HEK293 (cell line): ENCODE results near the gene KCTD15.
A peak's percentile ranks its signal among the peaks of the same experiment; 100 is the strongest.

Experiments used
- CTCF ChIA-PET: fragments of 350-600 bp; formaldehyde crosslinking; extraction: SDS; loops from one replicate; lab custom pipeline; 2021; ENCODE audit warnings: antibody characterized with exemption; lab: Yijun Ruan, JAX
- POLR2A ChIA-PET: fragments of 300-600 bp; formaldehyde crosslinking; extraction: SDS; loops from one replicate; lab custom pipeline; 2020; ENCODE audit warnings: antibody characterized with exemption, inconsistent platforms; lab: Yijun Ruan, JAX
- H3K27ac ChIP-seq: fragments of 200-500 bp; sonication (Bioruptor generic); 2 replicates; pipeline ENCODE4 v1.5.1; 2014; ENCODE audit warnings: low read depth, low read length, control low read depth, inconsistent platforms; ENCODE audit errors: extremely low read depth
- H3K36me3 ChIP-seq, 2 experiments: fragments of 200-500 bp in 1 of 2; sonication (Bioruptor generic) in 1 of 2; 1 replicate in 1 of 2; 2 replicates in 1 of 2; pipeline ENCODE4 v1.5.1; 2014 to 2017; ENCODE audit warnings: inconsistent platforms in 2 of 2, low read length in 2 of 2; ENCODE audit not compliant: control insufficient read depth in 2 of 2, insufficient read depth in 1 of 2
- H3K4me1 ChIP-seq: fragments of 200-500 bp; sonication (Bioruptor generic); 2 replicates; pipeline ENCODE4 v1.5.1; 2014; ENCODE audit warnings: mild to moderate bottlenecking, low read length, inconsistent platforms; ENCODE audit not compliant: control insufficient read depth, insufficient read depth
- H3K4me3 ChIP-seq: 2 replicates; pipeline ENCODE4 v1.5.1; 2011; ENCODE audit warnings: low read depth, mild to moderate bottlenecking, control low read depth, low read length, moderate library complexity
- H3K9me3 ChIP-seq: fragments of 200-500 bp; sonication (Bioruptor generic); 2 replicates; pipeline ENCODE4 v1.5.1; 2014; ENCODE audit warnings: low read depth, low read length, inconsistent platforms; ENCODE audit not compliant: control insufficient read depth, insufficient read depth
- PRDM2 ChIP-seq: fragments of 450-650 bp; formaldehyde crosslinking; IDR thresholded peaks from 2 replicates; pipeline ENCODE4 v1.5.1; 2016; ENCODE audit warnings: missing biosample characterization, missing genetic modification characterization, borderline replicate concordance
- REPIN1 ChIP-seq: fragments of 450-650 bp; formaldehyde crosslinking; IDR thresholded peaks from 2 replicates; pipeline ENCODE4 v1.5.1; 2017; ENCODE audit warnings: missing biosample characterization, missing genetic modification characterization, low read depth
- SCRT2 ChIP-seq: fragments of 450-650 bp; formaldehyde crosslinking; IDR thresholded peaks from 2 replicates; pipeline ENCODE4 v1.5.1; 2016; ENCODE audit warnings: missing biosample characterization, missing genetic modification characterization
- ZBTB44 ChIP-seq: fragments of 450-650 bp; IDR thresholded peaks from 2 replicates; pipeline ENCODE4 v1.5.1; 2018; ENCODE audit warnings: missing biosample characterization, mild to moderate bottlenecking, missing genetic modification characterization
- ZBTB6 ChIP-seq: fragments of 450-650 bp; formaldehyde crosslinking; IDR thresholded peaks from 2 replicates; pipeline ENCODE4 v1.5.1; 2017; ENCODE audit warnings: missing biosample characterization, missing genetic modification characterization
- ZNF140 ChIP-seq: fragments of 450-650 bp; formaldehyde crosslinking; IDR thresholded peaks from 2 replicates; pipeline ENCODE4 v1.5.1; 2016; ENCODE audit warnings: missing biosample characterization, missing genetic modification characterization
- ZNF146 ChIP-seq: fragments of 450-650 bp; formaldehyde crosslinking; IDR thresholded peaks from 2 replicates; pipeline ENCODE4 v1.5.1; 2016; ENCODE audit warnings: missing biosample characterization, missing genetic modification characterization
- ZNF18 ChIP-seq: fragments of 450-650 bp; formaldehyde crosslinking; IDR thresholded peaks from 2 replicates; pipeline ENCODE4 v1.5.1; 2016; ENCODE audit warnings: missing biosample characterization, missing genetic modification characterization
- ZNF280D ChIP-seq: fragments of 450-650 bp; formaldehyde crosslinking; IDR thresholded peaks from 2 replicates; pipeline ENCODE4 v1.5.1; 2016; ENCODE audit warnings: missing biosample characterization, missing genetic modification characterization
- ZNF571 ChIP-seq: fragments of 450-650 bp; formaldehyde crosslinking; IDR thresholded peaks from 2 replicates; pipeline ENCODE4 v1.5.0; 2017; ENCODE audit warnings: missing biosample characterization, missing genetic modification characterization
- ZNF585B ChIP-seq: fragments of 450-650 bp; formaldehyde crosslinking; IDR thresholded peaks from 2 replicates; pipeline ENCODE4 v1.5.1; 2016; ENCODE audit warnings: missing biosample characterization, missing genetic modification characterization
- ZNF623 ChIP-seq: fragments of 450-650 bp; formaldehyde crosslinking; IDR thresholded peaks from 2 replicates; pipeline ENCODE4 v1.5.1; 2016; ENCODE audit warnings: missing biosample characterization, missing genetic modification characterization
- ZNF677 ChIP-seq: fragments of 450-650 bp; IDR thresholded peaks from 2 replicates; pipeline ENCODE4 v1.5.0; 2018; ENCODE audit warnings: missing biosample characterization, mild to moderate bottlenecking, missing genetic modification characterization, moderate library complexity
- ZNF701 ChIP-seq: fragments of 450-650 bp; formaldehyde crosslinking; IDR thresholded peaks from 2 replicates; pipeline ENCODE4 v1.5.1; 2016; ENCODE audit warnings: missing biosample characterization, missing genetic modification characterization
- ZNF776 ChIP-seq: fragments of 450-650 bp; formaldehyde crosslinking; IDR thresholded peaks from 2 replicates; pipeline ENCODE4 v1.5.0; 2017; ENCODE audit warnings: missing biosample characterization, missing genetic modification characterization, borderline replicate concordance
- ZNF837 ChIP-seq: fragments of 450-650 bp; formaldehyde crosslinking; IDR thresholded peaks from 2 replicates; pipeline ENCODE4 v1.5.1; 2016; ENCODE audit warnings: missing biosample characterization, missing genetic modification characterization
- ZSCAN16 ChIP-seq: fragments of 450-650 bp; formaldehyde crosslinking; IDR thresholded peaks from 2 replicates; pipeline ENCODE4 v1.5.1; 2016; ENCODE audit warnings: missing biosample characterization, missing genetic modification characterization
- ZSCAN18 ChIP-seq: fragments of 450-650 bp; formaldehyde crosslinking; IDR thresholded peaks from 2 replicates; pipeline ENCODE4 v1.5.1; 2016; ENCODE audit warnings: missing biosample characterization, missing genetic modification characterization
- ZSCAN5A ChIP-seq: fragments of 450-650 bp; formaldehyde crosslinking; IDR thresholded peaks from 2 replicates; pipeline ENCODE4 v1.5.1; 2016; ENCODE audit warnings: missing biosample characterization, missing genetic modification characterization

Gene KCTD15

GRCh38 chr19:33795370-33796163 is 1.1 kb upstream of the KCTD15 start:
- H3K9me3 ChIP-seq, result no peaks in the 10 kb centered on the region
- H3K27ac ChIP-seq, result peak overlapping the region; percentile 100
- POLR2A ChIA-PET, result interaction anchor here (0.5 to 2.6 kb wide), 15 partner anchors 10 to 1779 kb away, joined by 3 to 16 read pairs (median 4); no protein-coding TSS in a partner anchor
- CTCF ChIA-PET, result interaction anchor here (0.5 to 9.5 kb wide), 67 partner anchors 9 to 1540 kb away, joined by 3 to 171 read pairs (median 4); no protein-coding TSS in a partner anchor
- H3K4me1 ChIP-seq, result peaks cover 18% of the 10 kb centered on the region
- peak overlapping the region; percentile 63 for H3K4me3 ChIP-seq
- H3K36me3 ChIP-seq, result peaks cover 9 to 12% of the 10 kb centered on the region in 2 experiments; a peak in 2 of 3 replicates
- TF ChIP-seq ZSCAN16 (tag by site-specific recombination) (peak; percentile 79; the same call in 1 of the 2 replicates), ZNF280D (tag by site-specific recombination) (peak; percentile 81; the same call in 1 of the 2 replicates), ZSCAN18 (peak; percentile 62; the same call in 1 of the 2 replicates), ZNF585B (no peak), ZBTB6 (peak; percentile 81), ZNF776 (no peak; the same call in 1 of the 2 replicates), ZNF18 (tag by site-specific recombination) (no peak), REPIN1 (tag by site-specific recombination) (peak; percentile 69; the same call in 1 of the 2 replicates), ZNF140 (tag by site-specific recombination) (no peak), ZNF837 (tag by site-specific recombination) (0 out of 2 replicates have a peak, but pooled peaks have one; percentile 79), ZSCAN5A (tag by site-specific recombination) (peak; percentile 94), ZNF623 (tag by site-specific recombination) (no peak), PRDM2 (tag by site-specific recombination) (no peak), ZNF677 (tag by site-specific recombination) (peak; percentile 72), ZNF146 (tag by site-specific recombination) (peak; percentile 15), ZBTB44 (tag by site-specific recombination) (peak; percentile 70; the same call in 1 of the 2 replicates), ZNF571 (tag by site-specific recombination) (no peak), ZNF701 (tag by site-specific recombination) (no peak), SCRT2 (tag by site-specific recombination) (0 out of 2 replicates have a peak, but pooled peaks have one; percentile 10)
